CD4-positive, alpha-beta T cell (primary cell): ENCODE measurements around the gene KRTAP2-3. TPM values are rescaled to one million over a fixed set of nuclear protein-coding genes. Genes with fewer than 3 reads are reported as not detected.

Experiments used
- ATAC-seq: fragments of 200-7000 bp; cut with Tn5 transposase; one replicate; pipeline ENCODE4 v1.10.0; 2022; ENCODE audit warnings: mild to moderate bottlenecking; ENCODE audit not compliant: poor library complexity
- CTCF ChIA-PET: fragments of 350-600 bp; sonication (Branson Sonifier 250); formaldehyde crosslinking; loops from one replicate; lab custom pipeline; 2021; ENCODE audit warnings: antibody characterized with exemption, inconsistent platforms; lab: Charles Lee
- POLR2A ChIA-PET: fragments of 350-600 bp; sonication (Branson Sonifier 250); formaldehyde crosslinking; loops from one replicate; lab custom pipeline; 2021; ENCODE audit warnings: antibody characterized with exemption, inconsistent platforms; lab: Charles Lee
- DNase-seq, 14 experiments: peaks; one replicate each; pipeline ENCODE4 v3.0.0-alpha.2; 2013 to 2020; ENCODE audit warnings: mixed read lengths in 2 of 14
- H3K27ac ChIP-seq, 2 donors: one replicate each; pipeline versions ENCODE4 v1.5.1 to v1.7.0; 2013; ENCODE audit warnings: low read length in 2 of 2, low read depth in 1 of 2, mild to moderate bottlenecking in 1 of 2
- H3K27me3 ChIP-seq, 2 experiments: 1 replicate in 1 of 2; 2 replicates in 1 of 2; pipeline versions ENCODE4 v1.6.1 to v1.7.0; 2013; ENCODE audit warnings: low read length in 2 of 2, control low read depth in 1 of 2, mild to moderate bottlenecking in 1 of 2, moderate library complexity in 1 of 2; ENCODE audit not compliant: insufficient read depth in 2 of 2, control insufficient read depth in 1 of 2
- H3K36me3 ChIP-seq: one replicate; pipeline ENCODE4 v1.6.1; 2013; ENCODE audit warnings: low read length, control low read depth; ENCODE audit not compliant: insufficient read depth
- H3K4me1 ChIP-seq: one replicate; pipeline ENCODE4 v1.6.1; 2013; ENCODE audit warnings: low read length, control low read depth; ENCODE audit not compliant: insufficient read depth
- H3K4me3 ChIP-seq: one replicate; pipeline ENCODE4 v1.5.1; 2013; ENCODE audit warnings: mild to moderate bottlenecking, low read length, moderate library complexity
- H3K9me3 ChIP-seq, 2 experiments: 1 replicate in 1 of 2; 2 replicates in 1 of 2; pipeline versions ENCODE4 v1.6.1 to v1.7.0; 2013; ENCODE audit warnings: low read length in 2 of 2, mild to moderate bottlenecking in 2 of 2, control low read depth in 1 of 2, moderate library complexity in 1 of 2; ENCODE audit not compliant: control insufficient read depth in 1 of 2, insufficient read depth in 1 of 2
- H3K27ac Mint-ChIP-seq: one replicate; pipeline ENCODE4 v1.8.0; 2020; ENCODE audit warnings: mixed read lengths
- H3K27me3 Mint-ChIP-seq: one replicate; pipeline ENCODE4 v1.8.0; 2021; ENCODE audit warnings: mixed read lengths
- H3K36me3 Mint-ChIP-seq: one replicate; pipeline ENCODE4 v1.8.0; 2021; ENCODE audit warnings: low read depth, mixed read lengths
- H3K4me1 Mint-ChIP-seq: one replicate; pipeline ENCODE4 v1.8.0; 2021; ENCODE audit warnings: low read depth, mixed read lengths
- H3K4me3 Mint-ChIP-seq: one replicate; pipeline ENCODE4 v1.8.0; 2020; ENCODE audit warnings: mild to moderate bottlenecking, mixed read lengths
- H3K9me3 Mint-ChIP-seq: one replicate; pipeline ENCODE4 v1.8.0; 2020; ENCODE audit warnings: mixed read lengths
- CTCF ChIP-seq: fragments of 200-600 bp; IDR thresholded peaks from one replicate; pipeline ENCODE4 v1.8.0; 2022; ENCODE audit warnings: antibody characterized with exemption, mild to moderate bottlenecking
- intact Hi-C, 2 experiments: fragments of 100-400 bp; cut with DNase I in 1 of 2; cut with micrococcal nuclease in 1 of 2; formaldehyde crosslinking; loops; one replicate each; pipeline versions ENCODE4 v1.15.1 to v1.9.0; 2023 to 2025; cut with DNase I, micrococcal nuclease
- total RNA-seq, 174 experiments: library from RNA in 2 of 174; stranded (reverse) in 2 of 174; gene quantifications; one replicate each; pipeline ENCODE4 v1.2.3 and lab custom pipeline; 2021 to 2026

The KRTAP2-3 gene
- total RNA-seq, 2 experiments from 2014 or later = not detected

- intact Hi-C loops = no loop called here
- Histone ChIP-seq H3K27me3 (no peaks in the 10 kb centered on the region), H3K4me1 (no peaks in the 10 kb centered on the region), H3K4me3 (no peak overlapping the region), H3K27ac (no peak overlapping the region), H3K36me3 (no peaks in the 10 kb centered on the region), H3K9me3 (no peaks in the 10 kb centered on the region)
- CTCF ChIA-PET = no interaction called here
- Mint-ChIP-seq H3K9me3 (no peaks in the 10 kb centered on the region), H3K36me3 (no peaks in the 10 kb centered on the region), H3K4me3 (no peak overlapping the region), H3K27me3 (peaks cover 32% of the 10 kb centered on the region), H3K27ac (no peak overlapping the region), H3K4me1 (no peaks in the 10 kb centered on the region)
- DNase-seq = no peak
- POLR2A ChIA-PET = no interaction called here
- no peak for TF ChIP-seq CTCF
- no peak for ATAC-seq
Observed at GRCh38 chr17:41073676-41074075, 13.8 kb upstream of the KRTAP2-3 start.

GRCh38 chr17:41071606-41072360, 11.9 kb upstream of the KRTAP2-3 start:
- ChIA-PET CTCF (no interaction called here), POLR2A (no interaction called here)
- H3K4me3 ChIP-seq = no peak overlapping the region
- ATAC-seq (no peak), DNase-seq (no peak)
- TF ChIP-seq CTCF = no peak
- no peaks in the 10 kb centered on the region for H3K9me3 ChIP-seq
- Mint-ChIP-seq H3K4me1 (no peaks in the 10 kb centered on the region), H3K27ac (no peak overlapping the region), H3K27me3 (peaks cover 24% of the 10 kb centered on the region), H3K9me3 (no peaks in the 10 kb centered on the region), H3K4me3 (no peak overlapping the region), H3K36me3 (no peaks in the 10 kb centered on the region)
- intact Hi-C loops = no loop called here
- no peaks in the 10 kb centered on the region for H3K36me3 ChIP-seq
- H3K27ac ChIP-seq = no peak overlapping the region
- no peaks in the 10 kb centered on the region for H3K27me3 ChIP-seq
- no peaks in the 10 kb centered on the region for H3K4me1 ChIP-seq

DNA sequence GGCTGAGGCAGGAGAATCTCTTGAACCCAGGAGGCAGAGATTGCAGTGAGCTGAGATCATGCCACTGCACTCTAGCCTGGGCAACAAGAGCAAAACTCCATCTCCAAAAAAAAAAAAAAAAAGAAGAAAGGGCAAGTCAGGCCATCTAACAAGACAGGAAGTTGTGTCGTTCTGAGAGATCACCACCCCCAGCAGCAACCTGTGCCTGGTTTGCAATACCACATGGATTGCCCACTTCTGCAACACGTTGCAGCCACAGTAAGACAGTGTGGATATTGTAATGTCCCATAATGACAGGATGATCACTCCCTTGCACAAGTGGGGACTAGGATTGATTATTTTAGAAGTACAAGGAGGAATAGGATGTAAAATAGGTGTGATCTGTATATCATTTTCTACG, 9.1 kb upstream of the KRTAP2-3 start:
- no peak for ATAC-seq
- CTCF ChIA-PET = no interaction called here

More for the DNA sequence above, 9.1 kb upstream of the KRTAP2-3 start:
- TF ChIP-seq CTCF = no peak
- Mint-ChIP-seq H3K4me3 (no peak overlapping the region), H3K27ac (no peak overlapping the region), H3K27me3 (peaks cover 4% of the 10 kb centered on the region), H3K36me3 (no peaks in the 10 kb centered on the region), H3K4me1 (no peaks in the 10 kb centered on the region), H3K9me3 (no peaks in the 10 kb centered on the region)
- intact Hi-C loops = no loop called here
- Histone ChIP-seq H3K27me3 (no peaks in the 10 kb centered on the region), H3K4me1 (no peaks in the 10 kb centered on the region), H3K27ac (no peak overlapping the region), H3K36me3 (no peaks in the 10 kb centered on the region), H3K4me3 (no peak overlapping the region), H3K9me3 (no peaks in the 10 kb centered on the region)
- DNase-seq = no peak
- POLR2A ChIA-PET = no interaction called here
